ENCODE data around the gene SIRT6.
"Not testable (repeated sequence)": the region's sequence is repeated elsewhere in the genome, so short reads cannot be mapped to it uniquely, and the experiment has no call there.

The SIRT6 gene

DNA sequence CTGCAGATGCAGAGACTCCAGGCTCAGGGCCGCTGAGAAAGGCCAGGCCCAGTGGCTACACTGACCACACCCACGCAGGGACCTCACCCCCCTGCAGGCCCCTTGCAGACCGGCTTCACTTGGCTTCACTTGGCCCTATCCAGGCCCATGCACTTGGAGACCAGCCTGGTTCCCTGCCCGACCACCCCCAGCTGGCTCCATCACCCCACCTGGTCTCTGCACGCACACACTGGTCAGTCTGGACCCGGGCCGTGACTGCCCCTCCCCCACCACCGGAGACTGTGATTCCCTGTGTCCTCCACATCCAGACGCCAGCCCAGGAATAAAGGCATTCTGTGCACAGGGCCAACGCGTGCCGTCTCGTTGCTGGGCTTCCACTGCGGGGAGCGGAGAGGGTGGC lies 42.1 kb upstream of the SIRT6 start:
- H3K4me3 ChIP-seq (ENCODE audit: low read depth, low read length), result no peak overlapping the region
- no peak for DNase-seq (ENCODE audit: low read depth)
- in situ Hi-C loops (cut with HindIII; ENCODE audit: low sequenced_read_pairs), result loop anchor here (25.0 kb wide), 1 partner anchor 237 kb away; the partner anchor contains the start of gene EEF2
- TF ChIP-seq CTCF (IDR thresholded peaks at IDR 0.05; ENCODE audit: low read depth, low read length, missing control alignments), result no peak

- in situ Hi-C loops (cut with HindIII; ENCODE audit: low sequenced_read_pairs), result loop anchor here (25.0 kb wide), 1 partner anchor 233 kb away; the partner anchor contains the start of gene EEF2
- DNase-seq (ENCODE audit: low read depth), result no peak
- no peak overlapping the region for H3K4me3 ChIP-seq (ENCODE audit: low read depth, low read length)
- TF ChIP-seq CTCF (IDR thresholded peaks at IDR 0.05; ENCODE audit: low read depth, low read length, missing control alignments), result no peak
These were observed 37.8 kb upstream of the SIRT6 start for GRCh38 chr19:4220188-4220587.

DNA sequence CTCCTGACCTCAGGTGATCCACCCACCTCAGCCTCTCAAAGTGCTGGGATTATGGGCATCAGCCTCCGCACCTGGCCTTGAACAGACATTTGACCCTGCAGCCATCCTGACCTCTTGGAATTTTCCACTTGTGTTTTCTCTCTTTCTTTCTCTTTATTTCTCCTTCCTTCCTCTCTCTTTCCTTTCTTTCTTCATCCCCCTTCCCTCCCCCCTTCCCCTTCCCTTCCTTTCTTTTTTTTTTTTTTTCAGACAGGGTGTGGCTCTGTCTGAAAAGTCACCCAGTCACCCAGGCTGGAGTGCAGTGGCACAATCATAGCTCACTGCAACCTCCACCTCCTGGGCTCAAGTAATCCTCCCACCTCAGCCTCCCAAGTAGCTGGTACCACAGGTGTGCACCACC lies 36.2 kb upstream of the SIRT6 start:
- H3K4me3 ChIP-seq (ENCODE audit: low read depth, low read length); DNase-seq (ENCODE audit: low read depth): not testable (repeated sequence)
- in situ Hi-C loops (cut with HindIII; ENCODE audit: low sequenced_read_pairs), result loop anchor here (25.0 kb wide), 1 partner anchor 231 kb away; the partner anchor contains the start of gene EEF2

DNA sequence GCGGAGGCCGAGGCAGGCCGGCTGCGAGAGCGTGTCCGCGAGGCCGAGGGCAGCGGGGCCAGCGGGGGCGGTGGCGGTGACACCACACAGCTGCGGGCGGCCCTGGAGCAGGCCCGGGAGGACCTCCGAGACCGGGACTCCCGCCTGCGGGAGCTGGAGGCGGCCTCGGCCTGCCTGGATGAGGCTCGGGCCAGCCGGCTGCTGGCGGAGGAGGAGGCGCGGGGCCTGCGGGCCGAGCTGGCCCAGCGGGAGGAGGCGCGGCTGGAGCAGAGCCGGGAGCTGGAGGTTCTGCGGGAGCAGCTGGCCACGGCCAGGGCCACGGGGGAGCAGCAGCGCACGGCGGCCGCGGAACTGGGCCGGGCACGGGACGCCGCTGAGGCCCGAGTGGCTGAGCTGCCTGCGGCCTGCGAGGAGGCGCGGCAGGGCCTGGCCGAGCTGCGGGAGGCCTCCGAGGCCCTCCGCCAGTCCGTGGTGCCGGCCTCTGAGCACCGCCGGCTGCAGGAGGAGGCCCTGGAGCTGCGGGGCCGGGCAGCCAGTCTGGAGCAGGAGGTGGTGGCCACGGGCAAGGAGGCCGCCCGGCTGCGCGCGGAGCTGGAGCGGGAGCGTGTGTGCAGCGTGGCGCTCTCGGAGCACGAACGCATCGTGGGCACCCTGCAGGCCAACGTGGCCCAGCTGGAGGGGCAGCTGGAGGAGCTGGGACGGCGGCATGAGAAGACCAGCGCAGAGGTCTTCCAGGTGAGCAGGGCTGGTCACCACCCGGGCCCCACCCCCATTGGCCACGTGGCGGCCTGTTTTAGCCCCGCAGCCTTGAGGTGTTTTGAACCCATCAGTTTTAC lies 35.3 kb upstream of the SIRT6 start:
- no peak overlapping the region for H3K4me3 ChIP-seq (ENCODE audit: low read depth, low read length)
- TF ChIP-seq CTCF (IDR thresholded peaks at IDR 0.05; ENCODE audit: low read depth, low read length, missing control alignments), result no peak
- DNase-seq (ENCODE audit: low read depth), result no peak
- in situ Hi-C loops (cut with HindIII; ENCODE audit: low sequenced_read_pairs), result loop anchor here (25.0 kb wide), 1 partner anchor 230 kb away; the partner anchor contains the start of gene EEF2

GRCh38 chr19:4216846-4217245 lies 34.5 kb upstream of the SIRT6 start:
- no peak for TF ChIP-seq CTCF (IDR thresholded peaks at IDR 0.05; ENCODE audit: low read depth, low read length, missing control alignments)
- in situ Hi-C loops (cut with HindIII; ENCODE audit: low sequenced_read_pairs), result loop anchor here (25.0 kb wide), 1 partner anchor 230 kb away; the partner anchor contains the start of gene EEF2
- no peak overlapping the region for H3K4me3 ChIP-seq (ENCODE audit: low read depth, low read length)

GRCh38 chr19:4215807-4216206 lies 33.4 kb upstream of the SIRT6 start:
- H3K4me3 ChIP-seq (ENCODE audit: low read depth, low read length), result no peak overlapping the region
- DNase-seq (ENCODE audit: low read depth), result no peak
- no peak for TF ChIP-seq CTCF (IDR thresholded peaks at IDR 0.05; ENCODE audit: low read depth, low read length, missing control alignments)
- in situ Hi-C loops (cut with HindIII; ENCODE audit: low sequenced_read_pairs), result loop anchor here (25.0 kb wide), 1 partner anchor 229 kb away; the partner anchor contains the start of gene EEF2

More at GRCh38 chr19:4216846-4217245, 34.5 kb upstream of the SIRT6 start:
- DNase-seq (ENCODE audit: low read depth), result no peak

DNA sequence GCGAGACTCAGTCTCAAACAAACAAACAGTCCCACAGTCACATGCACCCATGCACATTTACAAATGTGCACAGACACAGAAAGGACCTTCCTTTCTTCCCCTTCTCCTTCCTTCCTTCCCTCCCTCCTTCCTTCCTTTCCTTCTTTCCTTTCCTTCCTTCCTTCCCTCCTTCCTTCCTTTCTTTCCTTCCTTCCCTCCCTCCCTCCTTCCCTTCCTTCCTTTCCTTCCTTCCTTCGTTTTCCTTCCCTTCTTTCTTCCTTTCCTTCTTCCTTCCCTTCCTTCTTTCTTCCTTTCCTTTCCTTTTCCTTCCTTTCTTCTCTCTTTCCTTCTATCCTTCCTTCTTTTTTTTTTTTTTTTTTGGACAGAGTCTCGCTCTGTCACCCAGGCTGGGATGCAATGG lies 30.8 kb upstream of the SIRT6 start:
- no peak for DNase-seq (ENCODE audit: low read depth)
- TF ChIP-seq CTCF (IDR thresholded peaks at IDR 0.05; ENCODE audit: low read depth, low read length, missing control alignments), result no peak
- in situ Hi-C loops (cut with HindIII; ENCODE audit: low sequenced_read_pairs), result loop anchor here (25.0 kb wide), 1 partner anchor 226 kb away; the partner anchor contains the start of gene EEF2
- H3K4me3 ChIP-seq (ENCODE audit: low read depth, low read length), result no peak overlapping the region
